Measurements from ENCODE around the gene ATG5. TPM values are rescaled to one million over a fixed set of nuclear protein-coding genes. Genes with fewer than 3 reads are reported as not detected.

ATG5 gene
- total RNA-seq, 2 donors from 2014 or later: 42.1 to 48.0 TPM

DNA sequence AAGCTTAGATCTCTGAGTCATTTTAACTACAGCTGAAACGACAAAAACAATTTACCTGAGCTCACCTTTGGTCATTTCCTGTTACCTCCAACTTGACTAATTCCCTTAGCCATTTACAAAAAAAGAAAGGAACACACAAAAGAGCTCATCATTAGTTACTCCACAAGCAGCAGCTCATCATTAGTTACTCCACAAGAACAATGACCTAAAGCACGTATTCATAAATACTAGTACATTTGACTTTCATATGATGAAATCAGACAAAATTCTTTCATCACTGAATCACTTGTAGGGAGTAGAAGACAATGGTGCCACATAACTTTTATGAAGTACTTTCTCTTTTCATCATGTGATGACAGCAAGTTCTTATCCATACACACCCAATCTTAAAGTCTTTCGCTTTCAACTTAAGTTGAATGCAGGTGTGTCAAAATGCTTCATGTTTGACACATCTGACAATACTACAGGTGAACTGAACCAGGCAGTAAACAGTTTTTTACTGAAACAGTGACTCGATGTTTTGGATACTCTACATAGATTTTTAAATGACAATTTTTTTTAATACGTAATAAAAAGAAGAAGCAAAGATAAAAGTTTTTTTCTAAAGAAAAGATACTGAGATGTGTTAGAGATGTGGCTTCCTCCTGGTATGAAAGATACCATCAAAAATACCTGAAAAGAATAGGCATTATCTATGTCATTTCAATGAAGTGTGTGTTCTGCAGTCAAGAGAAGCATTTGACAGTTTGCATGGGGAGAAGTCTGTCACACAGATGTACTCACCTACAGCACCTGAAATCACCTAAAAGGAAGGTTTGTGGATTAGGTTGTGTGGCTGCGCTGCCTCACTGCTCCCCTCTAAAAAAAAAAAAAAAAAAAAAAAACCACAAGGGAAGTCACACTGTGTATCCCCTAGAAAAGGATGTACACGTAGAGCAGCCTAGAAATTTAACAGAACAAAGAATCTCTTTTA, 130.3 kb downstream of the ATG5 start:
- H3K9me3 ChIP-seq: no peaks in the 10 kb centered on the region
- DNase-seq: no peak
- no peaks in the 10 kb centered on the region for H3K27me3 ChIP-seq
- TF ChIP-seq, protein P1, sequence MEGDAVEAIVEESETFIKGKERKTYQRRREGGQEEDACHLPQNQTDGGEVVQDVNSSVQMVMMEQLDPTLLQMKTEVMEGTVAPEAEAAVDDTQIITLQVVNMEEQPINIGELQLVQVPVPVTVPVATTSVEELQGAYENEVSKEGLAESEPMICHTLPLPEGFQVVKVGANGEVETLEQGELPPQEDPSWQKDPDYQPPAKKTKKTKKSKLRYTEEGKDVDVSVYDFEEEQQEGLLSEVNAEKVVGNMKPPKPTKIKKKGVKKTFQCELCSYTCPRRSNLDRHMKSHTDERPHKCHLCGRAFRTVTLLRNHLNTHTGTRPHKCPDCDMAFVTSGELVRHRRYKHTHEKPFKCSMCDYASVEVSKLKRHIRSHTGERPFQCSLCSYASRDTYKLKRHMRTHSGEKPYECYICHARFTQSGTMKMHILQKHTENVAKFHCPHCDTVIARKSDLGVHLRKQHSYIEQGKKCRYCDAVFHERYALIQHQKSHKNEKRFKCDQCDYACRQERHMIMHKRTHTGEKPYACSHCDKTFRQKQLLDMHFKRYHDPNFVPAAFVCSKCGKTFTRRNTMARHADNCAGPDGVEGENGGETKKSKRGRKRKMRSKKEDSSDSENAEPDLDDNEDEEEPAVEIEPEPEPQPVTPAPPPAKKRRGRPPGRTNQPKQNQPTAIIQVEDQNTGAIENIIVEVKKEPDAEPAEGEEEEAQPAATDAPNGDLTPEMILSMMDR (IDR thresholded peaks at IDR 0.05): no peak
- intact Hi-C loops (cut with DNase I): loop anchor here (10.0 kb wide), 1 partner anchor 100 kb away; no protein-coding TSS in a partner anchor
- H3K36me3 ChIP-seq: no peaks in the 10 kb centered on the region
- no peak overlapping the region for H3K4me3 ChIP-seq
- no peak overlapping the region for H3K9ac ChIP-seq (ENCODE audit: low read depth in 2 of 2, low read length in 2 of 2)
- H3K4me1 ChIP-seq: no peaks in the 10 kb centered on the region
- peak overlapping the region; percentile 4 for H3K27ac ChIP-seq

DNA sequence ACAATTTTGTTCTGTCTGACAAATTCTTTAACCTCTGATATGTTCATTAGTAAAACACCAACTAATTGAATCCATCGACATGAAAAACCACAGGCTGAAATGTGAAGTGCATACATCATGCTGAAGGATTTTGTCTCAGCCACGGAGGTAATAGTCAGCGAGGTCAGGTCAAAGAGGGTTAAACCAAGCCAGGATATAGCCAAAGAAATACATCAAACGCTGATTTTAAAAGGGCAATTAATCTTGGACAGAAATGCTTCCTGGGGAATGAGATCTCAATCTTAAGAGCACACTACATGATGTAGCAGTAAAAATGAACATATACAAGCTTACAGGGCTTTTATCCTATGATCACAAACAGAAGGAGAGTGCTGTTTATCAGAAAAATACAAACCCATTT, 132.7 kb downstream of the ATG5 start:
- Histone ChIP-seq H3K9ac (ENCODE audit: low read depth in 2 of 2, low read length in 2 of 2) (no peak overlapping the region), H3K9me3 (no peaks in the 10 kb centered on the region)
- intact Hi-C loops (cut with DNase I): loop anchor here (10.0 kb wide), 1 partner anchor 98 kb away; no protein-coding TSS in a partner anchor

DNA sequence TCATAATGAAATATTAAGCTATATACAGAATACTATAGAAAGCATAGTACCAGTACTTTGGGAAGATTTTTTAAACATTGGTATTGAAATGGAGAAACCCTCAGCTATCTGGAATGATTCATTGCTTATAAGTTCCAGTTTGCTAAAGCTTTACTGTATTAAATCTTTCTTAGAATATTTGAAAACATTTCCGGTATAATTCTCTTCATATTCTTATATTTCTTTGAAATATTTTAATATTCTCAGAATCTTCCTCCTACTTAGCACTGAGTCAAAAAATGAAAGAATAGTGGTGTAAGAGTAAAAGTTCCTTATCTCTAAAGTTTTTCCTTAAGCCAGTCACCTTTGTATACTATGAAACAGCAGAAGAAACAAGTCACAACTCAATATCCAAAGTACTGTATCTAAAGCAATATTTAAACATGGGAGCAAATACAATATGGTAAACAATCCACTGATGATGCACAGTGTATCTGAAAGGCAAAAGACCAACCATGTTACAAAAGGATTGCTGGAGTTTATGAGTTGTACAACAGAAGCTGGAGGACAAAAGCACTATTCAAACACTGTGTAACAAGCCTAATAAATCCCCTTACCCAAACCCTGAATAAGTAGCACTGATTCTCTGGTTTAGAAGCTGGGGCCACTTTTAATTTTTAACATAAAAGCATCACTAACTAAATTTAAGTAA, 137.3 kb downstream of the ATG5 start:
- H3K4me3 ChIP-seq: no peak overlapping the region
- H3K27me3 ChIP-seq: no peaks in the 10 kb centered on the region
- H3K9me3 ChIP-seq: no peaks in the 10 kb centered on the region
- H3K27ac ChIP-seq: no peak overlapping the region
- H3K9ac ChIP-seq (ENCODE audit: low read depth in 2 of 2, low read length in 2 of 2): no peak overlapping the region
- H3K36me3 ChIP-seq: no peaks in the 10 kb centered on the region
- no peak for DNase-seq
- no peaks in the 10 kb centered on the region for H3K4me1 ChIP-seq
- TF ChIP-seq, protein P1 (IDR thresholded peaks at IDR 0.05): no peak
- intact Hi-C loops (cut with DNase I): no loop called here

More for the DNA sequence above, 132.7 kb downstream of the ATG5 start:
- no peaks in the 10 kb centered on the region for H3K36me3 ChIP-seq
- H3K4me1 ChIP-seq: no peaks in the 10 kb centered on the region
- TF ChIP-seq, protein P1 (IDR thresholded peaks at IDR 0.05): no peak
- DNase-seq: no peak
- H3K27me3 ChIP-seq: no peaks in the 10 kb centered on the region
- no peak overlapping the region for H3K4me3 ChIP-seq
- H3K27ac ChIP-seq: no peak overlapping the region

DNA sequence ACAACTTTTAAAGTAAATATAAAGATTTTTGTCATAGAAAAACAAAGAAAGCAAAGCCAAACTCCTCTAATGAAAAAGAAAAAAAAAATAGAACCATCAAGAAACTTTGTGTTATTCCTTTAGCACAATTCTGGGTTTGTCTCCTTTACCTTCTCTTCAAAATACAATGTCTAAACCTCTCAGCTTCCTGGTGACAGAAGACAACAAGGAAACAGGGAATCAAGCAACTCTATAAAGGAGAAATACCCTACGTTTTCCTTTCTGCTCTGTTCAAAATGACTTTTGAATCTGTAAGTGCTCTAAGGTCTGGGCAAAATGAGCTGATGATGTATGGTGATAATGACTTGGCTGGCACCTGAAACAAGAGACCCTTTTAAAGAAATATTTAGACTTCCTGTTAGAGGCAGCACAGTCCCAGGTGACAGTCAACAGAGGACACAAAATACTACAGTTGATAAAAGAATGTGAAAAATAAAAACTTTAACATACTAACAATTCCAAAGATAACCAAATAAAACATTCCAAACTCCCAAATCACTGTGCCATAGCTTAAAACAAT, 138.1 kb downstream of the ATG5 start:
- Histone ChIP-seq H3K9ac (ENCODE audit: low read depth in 2 of 2, low read length in 2 of 2) (no peak overlapping the region), H3K4me3 (no peak overlapping the region), H3K4me1 (no peaks in the 10 kb centered on the region), H3K9me3 (no peaks in the 10 kb centered on the region), H3K36me3 (no peaks in the 10 kb centered on the region), H3K27me3 (no peaks in the 10 kb centered on the region), H3K27ac (no peak overlapping the region)
- DNase-seq: no peak
- intact Hi-C loops (cut with DNase I): no loop called here
- TF ChIP-seq, protein P1 (IDR thresholded peaks at IDR 0.05): no peak

- Histone ChIP-seq H3K36me3 (no peaks in the 10 kb centered on the region), H3K4me1 (no peaks in the 10 kb centered on the region), H3K27ac (no peak overlapping the region), H3K9me3 (no peaks in the 10 kb centered on the region), H3K27me3 (no peaks in the 10 kb centered on the region), H3K4me3 (no peak overlapping the region), H3K9ac (ENCODE audit: low read depth in 2 of 2, low read length in 2 of 2) (no peak overlapping the region)
- intact Hi-C loops (cut with DNase I): no loop called here
- DNase-seq: no peak
- TF ChIP-seq, protein P1 (IDR thresholded peaks at IDR 0.05): no peak
Observed at GRCh38 chr6:106186714-106187113, 138.8 kb downstream of the ATG5 start.

All from colonic mucosa (tissue), 4 donors.